Right atrium auricular region (tissue), 2 donors: ENCODE data around the gene TOGARAM1. TPM values are rescaled to one million over a fixed set of nuclear protein-coding genes. Genes with fewer than 3 reads are reported as not detected.
"Not testable (repeated sequence)": the region's sequence is repeated elsewhere in the genome, so short reads cannot be mapped to it uniquely, and the experiment has no call there.

Experiments used
- DNase-seq: peaks from one replicate; pipeline ENCODE4 v3.0.0-alpha.2; 2019; ENCODE audit warnings: low spot score
- H3K27ac ChIP-seq, 2 donors: fragments of 200-600 bp; sonication (generic); 1 replicate in 1 of 2; 2 replicates in 1 of 2; pipeline ENCODE4 v1.5.1; 2016 to 2019
- H3K27me3 ChIP-seq, 2 donors: fragments of 200-600 bp; sonication (generic); one replicate each; pipeline versions ENCODE4 v1.5.1 to v1.6.0; 2017 to 2019
- H3K36me3 ChIP-seq: fragments of 200-600 bp; sonication (generic); one replicate; pipeline ENCODE4 v1.5.1; 2016
- H3K4me1 ChIP-seq, 2 donors: fragments of 200-600 bp; sonication (generic); one replicate each; pipeline versions ENCODE4 v1.5.1 to v1.6.0; 2017 to 2019
- H3K4me3 ChIP-seq, 2 donors: fragments of 200-600 bp; sonication (generic); 1 replicate in 1 of 2; 2 replicates in 1 of 2; pipeline ENCODE4 v1.5.1; 2017 to 2019; ENCODE audit warnings: mild to moderate bottlenecking in 1 of 2, moderate library complexity in 1 of 2
- H3K9me3 ChIP-seq, 2 donors: fragments of 200-600 bp; sonication (generic); one replicate each; pipeline ENCODE4 v1.5.1; 2019
- CTCF ChIP-seq, 2 donors: fragments of 200-600 bp; sonication (generic); IDR thresholded peaks; one replicate each; pipeline ENCODE4 v1.5.1; 2019; ENCODE audit warnings: antibody characterized with exemption in 2 of 2
- total RNA-seq, 2 donors: library from RNA; depleted of rRNA; stranded (reverse); fragments of >200 nt; gene quantifications; one replicate each; pipeline ENCODE4 v1.1.0, GENCODE V29; 2016

The TOGARAM1 gene
- total RNA-seq, 2 donors from 2014 or later = 15.1 to 24.7 TPM

- Histone ChIP-seq H3K27ac (no peak overlapping the region), H3K4me3 (no peak overlapping the region), H3K4me1 (no peaks in the 10 kb centered on the region), H3K36me3 (peaks cover 4% of the 10 kb centered on the region), H3K27me3 (no peaks in the 10 kb centered on the region), H3K9me3 (no peaks in the 10 kb centered on the region)
- TF ChIP-seq CTCF (IDR thresholded peaks at IDR 0.05) = no peak
- DNase-seq = no peak
Measured at GRCh38 chr14:45070215-45070614, 108.2 kb downstream of the TOGARAM1 start.

- no peaks in the 10 kb centered on the region for H3K9me3 ChIP-seq
- no peaks in the 10 kb centered on the region for H3K4me1 ChIP-seq
- TF ChIP-seq CTCF (IDR thresholded peaks at IDR 0.05) = no peak
- no peaks in the 10 kb centered on the region for H3K27me3 ChIP-seq
- H3K36me3 ChIP-seq = peaks cover 4% of the 10 kb centered on the region
- DNase-seq = no peak
- H3K4me3 ChIP-seq = no peak overlapping the region
- no peak overlapping the region for H3K27ac ChIP-seq
Measured at GRCh38 chr14:45072126-45072525, 110.1 kb downstream of the TOGARAM1 start.

- H3K27ac ChIP-seq = no peak overlapping the region
- no peak overlapping the region for H3K4me3 ChIP-seq
- TF ChIP-seq CTCF (IDR thresholded peaks at IDR 0.05) = no peak
- peaks cover 4% of the 10 kb centered on the region for H3K36me3 ChIP-seq
- H3K27me3 ChIP-seq = no peaks in the 10 kb centered on the region
- no peaks in the 10 kb centered on the region for H3K4me1 ChIP-seq
- no peak for DNase-seq
- no peaks in the 10 kb centered on the region for H3K9me3 ChIP-seq
Measured at GRCh38 chr14:45073231-45073879, 111.4 kb downstream of the TOGARAM1 start.

GRCh38 chr14:45078323-45078722 is 116.3 kb downstream of the TOGARAM1 start:
- Histone ChIP-seq H3K27me3 (no peaks in the 10 kb centered on the region), H3K27ac (no peak overlapping the region), H3K36me3 (no peaks in the 10 kb centered on the region), H3K4me1 (no peaks in the 10 kb centered on the region), H3K9me3 (no peaks in the 10 kb centered on the region), H3K4me3 (no peak overlapping the region)
- DNase-seq = no peak
- TF ChIP-seq CTCF (IDR thresholded peaks at IDR 0.05) = no peak

GRCh38 chr14:45080416-45080968 is 118.5 kb downstream of the TOGARAM1 start:
- not testable (repeated sequence) for H3K4me3 ChIP-seq, H3K36me3 ChIP-seq, H3K27ac ChIP-seq, H3K9me3 ChIP-seq, H3K27me3 ChIP-seq, H3K4me1 ChIP-seq, DNase-seq

GRCh38 chr14:45081096-45081495 is 119.1 kb downstream of the TOGARAM1 start:
- H3K4me1 ChIP-seq = peaks cover 0 to 16% of the 10 kb centered on the region in 2 donors
- not testable (repeated sequence) for H3K27me3 ChIP-seq, H3K27ac ChIP-seq, H3K9me3 ChIP-seq, H3K4me3 ChIP-seq, DNase-seq, H3K36me3 ChIP-seq

GRCh38 chr14:45082420-45082819 is 120.4 kb downstream of the TOGARAM1 start:
- Histone ChIP-seq H3K4me1 (peaks cover 0 to 26% of the 10 kb centered on the region in 2 donors), H3K27ac (no peak overlapping the region), H3K27me3 (no peaks in the 10 kb centered on the region), H3K9me3 (no peaks in the 10 kb centered on the region), H3K36me3 (no peaks in the 10 kb centered on the region), H3K4me3 (no peak overlapping the region)
- no peak for TF ChIP-seq CTCF (IDR thresholded peaks at IDR 0.05)
- no peak for DNase-seq
